Measurements from ENCODE around the gene GRK5. TPM values are rescaled to one million over a fixed set of nuclear protein-coding genes. Genes with fewer than 3 reads are reported as not detected.

Gene GRK5
- total and polyA plus RNA-seq, 4 donors: 18.5 to 43.1 (median 40.3) TPM

- no peak overlapping the region for H3K9ac ChIP-seq (ENCODE audit: insufficient read depth in 1 of 2, low read length in 2 of 2)
- no peak for DNase-seq
These were observed 258.7 kb downstream of the GRK5 start for GRCh38 chr10:119466076-119466475.

DNA sequence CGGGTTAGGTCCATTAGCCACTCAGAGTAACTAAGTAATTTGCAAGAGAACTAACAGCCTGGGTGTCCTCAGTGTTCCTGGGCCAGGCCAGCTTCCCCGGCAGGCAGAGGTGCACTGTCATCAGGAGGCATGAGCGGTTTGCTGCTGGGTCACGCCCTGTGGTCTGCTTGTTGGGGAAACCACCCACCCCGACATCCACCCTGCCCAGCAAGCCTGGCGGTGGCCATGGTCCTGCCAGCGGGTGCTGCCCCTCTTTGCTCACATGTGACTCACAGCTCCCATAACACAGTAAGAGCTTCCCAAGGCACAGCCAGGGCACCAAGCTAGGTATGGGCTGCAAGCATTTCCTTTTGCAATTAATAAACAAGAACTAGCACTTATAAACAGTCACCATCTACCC is 259.3 kb downstream of the GRK5 start:
- ATAC-seq (ENCODE audit: insufficient read depth, low FRiP score) (no peak), DNase-seq (no peak)
- Histone ChIP-seq H3K4me1 (ENCODE audit: control insufficient read depth in 5 of 5, insufficient read depth in 5 of 5, low read length in 5 of 5) (no peaks in the 10 kb centered on the region), H3K27me3 (ENCODE audit: control insufficient read depth in 3 of 3, insufficient read depth in 3 of 3, low read length in 2 of 3) (peaks cover 0 to 4% (median 0%) of the 10 kb centered on the region in 3 donors), H3K36me3 (ENCODE audit: control insufficient read depth in 4 of 4, insufficient read depth in 4 of 4, low read length in 4 of 4) (no peaks in the 10 kb centered on the region), H3K9ac (ENCODE audit: insufficient read depth in 1 of 2, low read length in 2 of 2) (no peak overlapping the region), H3K9me3 (ENCODE audit: control insufficient read depth in 4 of 4, insufficient read depth in 3 of 4, low read length in 3 of 4) (peaks cover 0 to 2% (median 0%) of the 10 kb centered on the region in 4 donors), H3K27ac (ENCODE audit: low read depth in 1 of 2, low read length in 1 of 2) (no peak overlapping the region), H3K4me3 (no peak overlapping the region)
- TF ChIP-seq CTCF (IDR thresholded peaks at IDR 0.05; ENCODE audit: control extremely low read depth, extremely low read depth): no peak
- 47 to 56% methylated on average over 7 of the region's 7 CpGs for WGBS, 2 donors

More at GRCh38 chr10:119466076-119466475, 258.7 kb downstream of the GRK5 start:
- WGBS, 2 donors: 53 to 67% methylated on average over 10 of the region's 10 CpGs
- no peak for ATAC-seq (ENCODE audit: insufficient read depth, low FRiP score)
- Histone ChIP-seq H3K4me1 (ENCODE audit: control insufficient read depth in 5 of 5, insufficient read depth in 5 of 5, low read length in 5 of 5) (peaks cover 0 to 3% (median 0%) of the 10 kb centered on the region in 5 donors), H3K36me3 (ENCODE audit: control insufficient read depth in 4 of 4, insufficient read depth in 4 of 4, low read length in 4 of 4) (no peaks in the 10 kb centered on the region), H3K27me3 (ENCODE audit: control insufficient read depth in 3 of 3, insufficient read depth in 3 of 3, low read length in 2 of 3) (peaks cover 0 to 4% (median 0%) of the 10 kb centered on the region in 3 donors), H3K9me3 (ENCODE audit: control insufficient read depth in 4 of 4, insufficient read depth in 3 of 4, low read length in 3 of 4) (peaks cover 0 to 2% (median 0%) of the 10 kb centered on the region in 4 donors), H3K27ac (ENCODE audit: low read depth in 1 of 2, low read length in 1 of 2) (no peak overlapping the region), H3K4me3 (no peak overlapping the region)
- no peak for TF ChIP-seq CTCF (IDR thresholded peaks at IDR 0.05; ENCODE audit: control extremely low read depth, extremely low read depth)

GRCh38 chr10:119468542-119469324 is 261.4 kb downstream of the GRK5 start:
- H3K9me3 ChIP-seq (ENCODE audit: control insufficient read depth in 4 of 4, insufficient read depth in 3 of 4, low read length in 3 of 4): peaks cover 0 to 2% (median 0%) of the 10 kb centered on the region in 4 donors
- WGBS, 2 donors: 78 to 89% methylated on average over 10 to 13 of the region's 13 CpGs
- H3K27ac ChIP-seq (ENCODE audit: low read depth in 1 of 2, low read length in 1 of 2): no peak overlapping the region
- no peak for ATAC-seq (ENCODE audit: insufficient read depth, low FRiP score)
- H3K4me1 ChIP-seq (ENCODE audit: control insufficient read depth in 5 of 5, insufficient read depth in 5 of 5, low read length in 5 of 5): no peaks in the 10 kb centered on the region
- peaks cover 0 to 4% (median 0%) of the 10 kb centered on the region in 3 donors for H3K27me3 ChIP-seq (ENCODE audit: control insufficient read depth in 3 of 3, insufficient read depth in 3 of 3, low read length in 2 of 3)
- TF ChIP-seq CTCF (IDR thresholded peaks at IDR 0.05; ENCODE audit: control extremely low read depth, extremely low read depth): no peak
- H3K9ac ChIP-seq (ENCODE audit: insufficient read depth in 1 of 2, low read length in 2 of 2): no peak overlapping the region
- no peak overlapping the region for H3K4me3 ChIP-seq
- no peak for DNase-seq
- no peaks in the 10 kb centered on the region for H3K36me3 ChIP-seq (ENCODE audit: control insufficient read depth in 4 of 4, insufficient read depth in 4 of 4, low read length in 4 of 4)

All from lung (tissue), 12 donors.